OCI-LY3 (cell line): Measurements from ENCODE around the gene ZNF691.

Experiments
- EZH2phosphoT487 ChIP-seq: fragments of 200-600 bp; shearing (Covaris generic); IDR thresholded peaks from 2 replicates; pipeline ENCODE4 v1.6.1; 2018; ENCODE audit warnings: antibody characterized with exemption, mixed run types, low read depth
- TF ChIP-seq, protein P1 (sequence below): fragments of 200-600, 300-600 bp; sonication (generic); IDR thresholded peaks from 2 replicates; pipeline ENCODE4 v1.5.1; 2014; ENCODE audit warnings: antibody characterized with exemption, low read length, low read depth

DNA sequence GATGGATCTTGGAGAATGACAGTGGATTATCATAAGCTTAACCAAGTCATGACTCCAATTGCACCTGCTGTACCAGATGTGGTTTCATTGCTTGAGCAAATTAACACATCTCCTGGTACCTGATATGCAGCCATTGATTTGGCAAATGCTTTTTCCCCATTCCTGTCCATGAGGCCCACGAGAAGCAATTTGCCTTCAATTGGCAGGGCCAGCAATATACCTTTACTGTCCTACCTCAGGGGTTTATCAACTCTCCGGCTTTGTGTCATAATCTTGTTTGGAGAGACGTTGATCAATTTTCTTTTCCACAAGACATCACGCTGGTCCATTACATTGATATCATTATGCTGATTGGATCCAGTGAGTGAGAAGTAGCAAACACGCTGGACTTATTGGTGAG lies 20.1 kb downstream of the ZNF691 start:
- TF ChIP-seq, protein P1, sequence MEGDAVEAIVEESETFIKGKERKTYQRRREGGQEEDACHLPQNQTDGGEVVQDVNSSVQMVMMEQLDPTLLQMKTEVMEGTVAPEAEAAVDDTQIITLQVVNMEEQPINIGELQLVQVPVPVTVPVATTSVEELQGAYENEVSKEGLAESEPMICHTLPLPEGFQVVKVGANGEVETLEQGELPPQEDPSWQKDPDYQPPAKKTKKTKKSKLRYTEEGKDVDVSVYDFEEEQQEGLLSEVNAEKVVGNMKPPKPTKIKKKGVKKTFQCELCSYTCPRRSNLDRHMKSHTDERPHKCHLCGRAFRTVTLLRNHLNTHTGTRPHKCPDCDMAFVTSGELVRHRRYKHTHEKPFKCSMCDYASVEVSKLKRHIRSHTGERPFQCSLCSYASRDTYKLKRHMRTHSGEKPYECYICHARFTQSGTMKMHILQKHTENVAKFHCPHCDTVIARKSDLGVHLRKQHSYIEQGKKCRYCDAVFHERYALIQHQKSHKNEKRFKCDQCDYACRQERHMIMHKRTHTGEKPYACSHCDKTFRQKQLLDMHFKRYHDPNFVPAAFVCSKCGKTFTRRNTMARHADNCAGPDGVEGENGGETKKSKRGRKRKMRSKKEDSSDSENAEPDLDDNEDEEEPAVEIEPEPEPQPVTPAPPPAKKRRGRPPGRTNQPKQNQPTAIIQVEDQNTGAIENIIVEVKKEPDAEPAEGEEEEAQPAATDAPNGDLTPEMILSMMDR = no peak
- no peak for TF ChIP-seq EZH2phosphoT487
